ENCODE data around the gene FAM131C.

FAM131C gene

GRCh38 chr1:16017076-16017460 lies 56.4 kb downstream of the FAM131C start:
- peaks cover 40% of the 10 kb centered on the region for H3K4me1 ChIP-seq
- no peak for TF ChIP-seq CTCF (IDR thresholded peaks at IDR 0.05; ENCODE audit: low read depth, low read length)
- no peak overlapping the region for H3K4me3 ChIP-seq (ENCODE audit: low read depth, low read length)
- no peaks in the 10 kb centered on the region for H3K9me3 ChIP-seq
- no peak for DNase-seq
- H3K36me3 ChIP-seq, result no peaks in the 10 kb centered on the region
- no peaks in the 10 kb centered on the region for H3K27me3 ChIP-seq

GRCh38 chr1:16015960-16016901 lies 57.2 kb downstream of the FAM131C start:
- Histone ChIP-seq H3K4me1 (peaks cover 40% of the 10 kb centered on the region), H3K4me3 (ENCODE audit: low read depth, low read length) (no peak overlapping the region), H3K9me3 (no peaks in the 10 kb centered on the region), H3K36me3 (no peaks in the 10 kb centered on the region), H3K27me3 (no peaks in the 10 kb centered on the region)
- no peak for DNase-seq
- TF ChIP-seq CTCF (IDR thresholded peaks at IDR 0.05; ENCODE audit: low read depth, low read length), result no peak

GRCh38 chr1:16015491-16015890 lies 58.0 kb downstream of the FAM131C start:
- Histone ChIP-seq H3K4me1 (peaks cover 40% of the 10 kb centered on the region), H3K9me3 (no peaks in the 10 kb centered on the region), H3K4me3 (ENCODE audit: low read depth, low read length) (no peak overlapping the region), H3K27me3 (no peaks in the 10 kb centered on the region), H3K36me3 (no peaks in the 10 kb centered on the region)
- DNase-seq, result no peak
- TF ChIP-seq CTCF (IDR thresholded peaks at IDR 0.05; ENCODE audit: low read depth, low read length), result no peak

- DNase-seq, result peak; percentile 75
- no peak for TF ChIP-seq CTCF (IDR thresholded peaks at IDR 0.05; ENCODE audit: low read depth, low read length)
- Histone ChIP-seq H3K9me3 (no peaks in the 10 kb centered on the region), H3K4me3 (ENCODE audit: low read depth, low read length) (no peak overlapping the region), H3K27me3 (no peaks in the 10 kb centered on the region), H3K36me3 (no peaks in the 10 kb centered on the region), H3K4me1 (peaks cover 36% of the 10 kb centered on the region)
These were observed 58.7 kb downstream of the FAM131C start for GRCh38 chr1:16014509-16015482.

GRCh38 chr1:16013908-16014258 lies 59.6 kb downstream of the FAM131C start:
- DNase-seq, result no peak
- no peak for TF ChIP-seq CTCF (IDR thresholded peaks at IDR 0.05; ENCODE audit: low read depth, low read length)
- Histone ChIP-seq H3K27me3 (no peaks in the 10 kb centered on the region), H3K36me3 (no peaks in the 10 kb centered on the region), H3K4me1 (peaks cover 34% of the 10 kb centered on the region), H3K9me3 (no peaks in the 10 kb centered on the region), H3K4me3 (ENCODE audit: low read depth, low read length) (no peak overlapping the region)
